PC-3 (cell line): ENCODE data around the gene EARS2. TPM values are rescaled to one million over a fixed set of nuclear protein-coding genes. Genes with fewer than 3 reads are reported as not detected.
A peak's percentile ranks its signal among the peaks of the same experiment; 100 is the strongest.

Experiments used
- ATAC-seq: fragments of 200-7000 bp; cut with Tn5 transposase; 2 replicates; pipeline ENCODE4 v1.9.1; 2020; ENCODE audit warnings: mild to moderate bottlenecking, moderate library complexity
- BruUV-seq: library from RNA; stranded (reverse); fragments of 400-500 nt; replicated peaks from 2 replicates; lab custom pipeline; 2021; lab: Mats Ljungman, UMichigan
- CTCF ChIA-PET: fragments of 300-600 bp; sonication (Branson Sonifier 250); formaldehyde crosslinking; loops from one replicate; lab custom pipeline; 2022; ENCODE audit warnings: antibody characterized with exemption; lab: Charles Lee
- POLR2A ChIA-PET: fragments of 300-600 bp; sonication (Branson Sonifier 250); formaldehyde crosslinking; loops from one replicate; lab custom pipeline; 2022; ENCODE audit warnings: antibody characterized with exemption; ENCODE audit not compliant: unreplicated experiment; lab: Charles Lee
- DNase-seq: peaks from one replicate; pipeline ENCODE4 v3.0.0-alpha.2; 2015
- H2AFZ ChIP-seq: fragments of 300-600 bp; sonication (generic); 2 replicates; pipeline ENCODE4 v1.6.0; 2016; ENCODE audit warnings: antibody characterized with exemption, low read length
- H3F3A ChIP-seq: fragments of 300-600 bp; sonication (generic); one replicate; pipeline ENCODE4 v1.6.0; 2017; ENCODE audit warnings: antibody characterized with exemption, low read length, control low read depth, mild to moderate bottlenecking; ENCODE audit not compliant: unreplicated experiment
- H3K27ac ChIP-seq: fragments of 300-600 bp; sonication (generic); 2 replicates; pipeline ENCODE4 v1.5.1; 2016; ENCODE audit warnings: mild to moderate bottlenecking, low read length
- H3K27me3 ChIP-seq: fragments of 300-600 bp; sonication (generic); 2 replicates; pipeline ENCODE4 v1.6.1; 2016; ENCODE audit warnings: low read length, mixed read lengths
- H3K36me3 ChIP-seq: fragments of 300-600 bp; sonication (generic); 2 replicates; pipeline ENCODE4 v1.6.1; 2016; ENCODE audit warnings: low read depth, mixed run types, low read length, mixed read lengths
- H3K4me1 ChIP-seq: fragments of 300-600 bp; sonication (generic); 2 replicates; pipeline ENCODE4 v1.5.1; 2016; ENCODE audit warnings: low read length; ENCODE audit not compliant: insufficient read depth
- H3K4me2 ChIP-seq: fragments of 300-600 bp; sonication (generic); 2 replicates; pipeline ENCODE4 v1.6.0; 2016; ENCODE audit warnings: low read length
- H3K4me3 ChIP-seq: fragments of 300-600 bp; sonication (generic); 2 replicates; pipeline ENCODE4 v1.5.1; 2016; ENCODE audit warnings: mild to moderate bottlenecking, low read length, mixed read lengths
- H3K79me2 ChIP-seq: fragments of 300-600 bp; sonication (generic); 2 replicates; pipeline ENCODE4 v1.6.1; 2017; ENCODE audit warnings: low read length, mixed read lengths
- H3K9ac ChIP-seq: fragments of 300-600 bp; sonication (generic); 2 replicates; pipeline ENCODE4 v1.6.0; 2016; ENCODE audit warnings: mild to moderate bottlenecking, low read length
- H3K9me2 ChIP-seq: fragments of 300-600 bp; sonication (generic); replicated peaks from 2 replicates; pipeline ENCODE4 v1.6.1; 2016; ENCODE audit warnings: mixed run types, low read length, mixed read lengths
- H3K9me3 ChIP-seq: fragments of 300-600 bp; sonication (generic); 2 replicates; pipeline ENCODE4 v1.6.1; 2016; ENCODE audit warnings: low read length, mixed read lengths
- H4K20me1 ChIP-seq: fragments of 300-600 bp; sonication (generic); 2 replicates; pipeline ENCODE4 v1.6.1; 2016; ENCODE audit warnings: low read length, mixed read lengths
- CTCF ChIP-seq: fragments of 300-600 bp; sonication (generic); conservative IDR thresholded peaks from 2 replicates; pipeline ENCODE4 v1.5.1; 2017; ENCODE audit warnings: antibody characterized with exemption, low read depth, mild to moderate bottlenecking, low read length
- EZH2 ChIP-seq: fragments of 300-600 bp; sonication (generic); IDR thresholded peaks from one replicate; pipeline ENCODE4 v1.6.1; 2017; ENCODE audit warnings: antibody characterized with exemption, mild to moderate bottlenecking, low read length; ENCODE audit not compliant: unreplicated experiment
- EZH2phosphoT487 ChIP-seq: fragments of 300-600 bp; sonication (generic); IDR thresholded peaks from 2 replicates; pipeline ENCODE4 v1.6.1; 2018; ENCODE audit warnings: mild to moderate bottlenecking, antibody characterized with exemption, low read length, borderline replicate concordance
- intact Hi-C: fragments of 100-400 bp; cut with micrococcal nuclease; formaldehyde crosslinking; loops from 2 replicates; pipeline ENCODE4 v1.9.0; 2023
- total RNA-seq: library from RNA; depleted of rRNA; stranded (reverse); fragments of >200 nt; gene quantifications from 2 replicates; pipeline ENCODE4 v1.2.3, GENCODE V29; 2014

The EARS2 gene
- total RNA-seq, 1 experiment from 2014 or later, result 23.7 TPM

GRCh38 chr16:23510164-23510914 is 46.8 kb downstream of the EARS2 start, which contains the start of gene GGA2:
TSS of gene GGA2 (minus strand) at chr16:23510494. CDS start at chr16:23510411, 83 bp downstream.
- TF ChIP-seq EZH2 (no peak), CTCF (no peak), EZH2phosphoT487 (no peak)
- ATAC-seq (peak; percentile 80), DNase-seq (peak; percentile 70)
- peaks cover 27% of the 10 kb centered on the region; the same call in 1 of the 2 replicates for H4K20me1 ChIP-seq
- H3K4me1 ChIP-seq, result peaks cover 7% of the 10 kb centered on the region; the same call in 1 of the 2 replicates
- H3K79me2 ChIP-seq, result peaks cover 41% of the 10 kb centered on the region
- H3K9ac ChIP-seq, result peak within 1 kb of the TSS; percentile 63
- H3K27ac ChIP-seq, result no peak within 1 kb of the TSS
- ChIA-PET POLR2A (interaction anchor here (0.6 kb wide), 1 partner anchor 85 kb away, joined by 4 read pairs; no protein-coding TSS in a partner anchor), CTCF (no interaction called here)
- no peaks in the 10 kb centered on the region for H3K9me3 ChIP-seq
- no peaks in the 10 kb centered on the region for H3K27me3 ChIP-seq
- intact Hi-C loops, result loop anchor here (1.0 kb wide), 1 partner anchor 47 kb away; the partner anchor contains the start of genes EARS2 and UBFD1
- peak within 1 kb of the TSS; percentile 89 for H2AFZ ChIP-seq
- no peaks in the 10 kb centered on the region for H3F3A ChIP-seq
- BruUV-seq, result TSS peak; percentile 22
- H3K4me2 ChIP-seq, result peak within 1 kb of the TSS; percentile 91
- no peaks in the 10 kb centered on the region for H3K36me3 ChIP-seq
- no peaks in the 10 kb centered on the region for H3K9me2 ChIP-seq
- peak within 1 kb of the TSS; percentile 80 for H3K4me3 ChIP-seq

GRCh38 chr16:23509782-23510163 is 47.4 kb downstream of the EARS2 start:
- BruUV-seq, result no TSS peak
- H3K27ac ChIP-seq, result no peak overlapping the region

More at GRCh38 chr16:23509782-23510163, 47.4 kb downstream of the EARS2 start:
- peaks cover 12% of the 10 kb centered on the region for H3K4me1 ChIP-seq
- no peaks in the 10 kb centered on the region for H3F3A ChIP-seq
- H3K27me3 ChIP-seq, result no peaks in the 10 kb centered on the region
- intact Hi-C loops, result loop anchor here (1.0 kb wide), 1 partner anchor 48 kb away; the partner anchor contains the start of genes EARS2 and UBFD1
- H4K20me1 ChIP-seq, result peaks cover 31% of the 10 kb centered on the region; the same call in 1 of the 2 replicates
- H3K9ac ChIP-seq, result peak overlapping the region; percentile 63; the same call in 1 of the 2 replicates
- ATAC-seq, result peak; percentile 33; the same call in 1 of the 2 replicates
- H3K36me3 ChIP-seq, result no peaks in the 10 kb centered on the region
- POLR2A ChIA-PET, result interaction anchor here (0.6 kb wide), 1 partner anchor 85 kb away, joined by 4 read pairs; no protein-coding TSS in a partner anchor
- no peak overlapping the region for H2AFZ ChIP-seq
- H3K9me2 ChIP-seq, result no peaks in the 10 kb centered on the region
- H3K4me2 ChIP-seq, result peak overlapping the region; percentile 91
- TF ChIP-seq CTCF, result no peak
- TF ChIP-seq EZH2phosphoT487, result no peak
- TF ChIP-seq EZH2, result no peak
- H3K9me3 ChIP-seq, result no peaks in the 10 kb centered on the region
- CTCF ChIA-PET, result no interaction called here
- peak; percentile 22 for DNase-seq
- peaks cover 46% of the 10 kb centered on the region for H3K79me2 ChIP-seq
- H3K4me3 ChIP-seq, result peak overlapping the region; percentile 80
